OCI-LY7 (cell line): ENCODE results near the gene CTDSPL.

Source experiments
- EZH2phosphoT487 ChIP-seq: fragments of 200-600 bp; sonication (generic); IDR thresholded peaks from 2 replicates; pipeline ENCODE4 v1.6.1; 2018; ENCODE audit warnings: low read depth, borderline replicate concordance, mild to moderate bottlenecking, mixed run types, antibody characterized with exemption, low read length, moderate library complexity, mixed read lengths
- TF ChIP-seq, protein P1 (sequence below): fragments of 200-600 bp; sonication (generic); conservative IDR thresholded peaks from 2 replicates; pipeline ENCODE4 v1.5.1; 2014; ENCODE audit warnings: mild to moderate bottlenecking, antibody characterized with exemption, low read length, moderate library complexity, mixed read lengths

GRCh38 chr3:37997342-37997741, 135.7 kb downstream of the CTDSPL start:
- TF ChIP-seq, protein P1, sequence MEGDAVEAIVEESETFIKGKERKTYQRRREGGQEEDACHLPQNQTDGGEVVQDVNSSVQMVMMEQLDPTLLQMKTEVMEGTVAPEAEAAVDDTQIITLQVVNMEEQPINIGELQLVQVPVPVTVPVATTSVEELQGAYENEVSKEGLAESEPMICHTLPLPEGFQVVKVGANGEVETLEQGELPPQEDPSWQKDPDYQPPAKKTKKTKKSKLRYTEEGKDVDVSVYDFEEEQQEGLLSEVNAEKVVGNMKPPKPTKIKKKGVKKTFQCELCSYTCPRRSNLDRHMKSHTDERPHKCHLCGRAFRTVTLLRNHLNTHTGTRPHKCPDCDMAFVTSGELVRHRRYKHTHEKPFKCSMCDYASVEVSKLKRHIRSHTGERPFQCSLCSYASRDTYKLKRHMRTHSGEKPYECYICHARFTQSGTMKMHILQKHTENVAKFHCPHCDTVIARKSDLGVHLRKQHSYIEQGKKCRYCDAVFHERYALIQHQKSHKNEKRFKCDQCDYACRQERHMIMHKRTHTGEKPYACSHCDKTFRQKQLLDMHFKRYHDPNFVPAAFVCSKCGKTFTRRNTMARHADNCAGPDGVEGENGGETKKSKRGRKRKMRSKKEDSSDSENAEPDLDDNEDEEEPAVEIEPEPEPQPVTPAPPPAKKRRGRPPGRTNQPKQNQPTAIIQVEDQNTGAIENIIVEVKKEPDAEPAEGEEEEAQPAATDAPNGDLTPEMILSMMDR = no peak
- TF ChIP-seq EZH2phosphoT487 = no peak
